Effector memory CD4-positive, alpha-beta T cell (primary cell): Measurements from ENCODE around the gene FABP3.
"Not testable (repeated sequence)": the region's sequence is repeated elsewhere in the genome, so short reads cannot be mapped to it uniquely, and the experiment has no call there.

ENCODE experiments used
- DNase-seq, 3 donors: peaks; one replicate each; pipeline ENCODE4 v3.0.0-alpha.2; 2020
- H3K27ac ChIP-seq: 2 replicates; pipeline ENCODE4 v1.7.0; 2013; ENCODE audit warnings: mild to moderate bottlenecking, low read length, moderate library complexity; ENCODE audit not compliant: insufficient read depth, poor library complexity, severe bottlenecking
- H3K27me3 ChIP-seq: replicated peaks from 2 replicates; pipeline ENCODE4 v1.7.0; 2013; ENCODE audit warnings: mild to moderate bottlenecking, low read length; ENCODE audit not compliant: insufficient read depth, control insufficient read depth, poor library complexity, severe bottlenecking
- H3K36me3 ChIP-seq: 2 replicates; pipeline ENCODE4 v1.7.0; 2013; ENCODE audit warnings: mild to moderate bottlenecking, low read length, moderate library complexity; ENCODE audit not compliant: control insufficient read depth, insufficient read depth
- H3K4me1 ChIP-seq: 2 replicates; pipeline ENCODE4 v1.7.0; 2013; ENCODE audit warnings: low read length, mild to moderate bottlenecking; ENCODE audit not compliant: control insufficient read depth, insufficient read depth, poor library complexity, severe bottlenecking
- H3K4me3 ChIP-seq: 2 replicates; pipeline ENCODE4 v1.7.0; 2013; ENCODE audit warnings: low read length, low read depth, mild to moderate bottlenecking; ENCODE audit not compliant: insufficient read depth, poor library complexity, severe bottlenecking
- H3K9me3 ChIP-seq: 2 replicates; pipeline ENCODE4 v1.7.0; 2013; ENCODE audit warnings: mild to moderate bottlenecking, low read length, moderate library complexity; ENCODE audit not compliant: control insufficient read depth

Gene FABP3

DNA sequence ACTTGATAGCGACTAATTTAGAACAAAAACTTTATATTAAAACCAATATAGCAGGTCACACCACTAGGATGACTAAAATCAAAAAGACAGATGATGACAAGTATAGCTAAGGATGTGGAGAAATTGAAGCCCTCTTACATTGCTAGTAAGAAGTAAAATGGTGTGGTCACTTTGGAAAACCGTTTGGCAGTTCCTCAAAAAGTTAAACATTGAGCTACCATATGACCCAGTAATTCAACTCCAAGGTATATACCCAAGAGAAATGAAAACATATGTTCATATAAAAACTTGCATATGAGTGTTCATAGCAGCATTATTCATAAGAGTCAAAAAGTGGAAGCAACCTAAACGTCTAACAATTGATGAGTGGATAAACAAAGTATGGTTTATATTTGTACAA is 27.1 kb upstream of the FABP3 start:
- Histone ChIP-seq H3K27ac (no peak overlapping the region), H3K27me3 (no peaks in the 10 kb centered on the region), H3K9me3 (no peaks in the 10 kb centered on the region), H3K4me3 (no peak overlapping the region), H3K36me3 (no peaks in the 10 kb centered on the region), H3K4me1 (no peaks in the 10 kb centered on the region)
- no peak for DNase-seq

- Histone ChIP-seq H3K4me1 (peaks cover 3% of the 10 kb centered on the region), H3K27ac (no peak overlapping the region), H3K4me3 (no peak overlapping the region), H3K9me3 (no peaks in the 10 kb centered on the region), H3K27me3 (no peaks in the 10 kb centered on the region), H3K36me3 (no peaks in the 10 kb centered on the region)
- no peak for DNase-seq
Measured at GRCh38 chr1:31398246-31398645, 25.4 kb upstream of the FABP3 start.

GRCh38 chr1:31397360-31398095 is 24.7 kb upstream of the FABP3 start:
- H3K36me3 ChIP-seq = no peaks in the 10 kb centered on the region
- no peak overlapping the region for H3K27ac ChIP-seq
- DNase-seq = no peak
- no peak overlapping the region for H3K4me3 ChIP-seq
- no peaks in the 10 kb centered on the region for H3K27me3 ChIP-seq
- H3K9me3 ChIP-seq = no peaks in the 10 kb centered on the region
- peaks cover 3% of the 10 kb centered on the region for H3K4me1 ChIP-seq

DNA sequence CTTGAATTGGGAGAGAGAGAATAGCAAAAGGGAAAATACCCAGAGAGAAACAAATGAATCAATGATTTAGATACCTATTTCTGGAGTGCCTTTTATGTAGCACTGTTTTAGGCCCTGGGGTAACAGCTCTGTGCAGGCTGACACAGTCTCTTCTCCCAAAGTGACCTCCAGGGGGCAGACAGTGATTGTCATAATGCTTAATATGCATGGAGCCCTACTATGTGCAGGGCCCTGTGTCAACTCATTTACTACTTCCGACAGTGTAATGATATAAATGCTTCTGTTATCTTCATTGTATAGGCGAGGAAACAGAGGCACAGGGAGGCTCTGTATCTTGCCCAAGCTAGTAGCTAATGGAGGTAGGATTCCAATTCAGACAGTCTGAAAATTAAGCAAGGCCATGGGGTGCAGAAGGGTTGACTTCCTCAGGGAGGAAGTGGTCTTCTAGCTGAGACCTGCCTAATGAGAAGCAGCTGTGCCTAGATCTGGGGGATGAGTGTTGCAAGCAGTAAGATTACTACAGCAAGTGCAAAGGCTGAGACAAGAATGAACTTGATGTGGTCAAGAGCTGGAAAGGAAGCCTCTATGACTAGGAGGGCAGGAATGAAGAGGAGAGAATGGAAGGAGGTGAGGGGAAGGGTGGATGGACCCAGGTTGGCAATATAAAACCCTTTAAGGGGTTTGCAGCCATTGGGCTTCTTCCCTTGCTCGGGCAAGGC is 23.9 kb upstream of the FABP3 start:
- Histone ChIP-seq H3K36me3 (no peaks in the 10 kb centered on the region), H3K27ac (no peak overlapping the region), H3K4me3 (no peak overlapping the region), H3K4me1 (peaks cover 3% of the 10 kb centered on the region), H3K9me3 (no peaks in the 10 kb centered on the region), H3K27me3 (no peaks in the 10 kb centered on the region)
- no peak for DNase-seq

GRCh38 chr1:31394584-31395193 is 21.8 kb upstream of the FABP3 start:
- peak overlapping the region; percentile 51 for H3K4me3 ChIP-seq
- peaks cover 3% of the 10 kb centered on the region for H3K4me1 ChIP-seq
- H3K27ac ChIP-seq = no peak overlapping the region
- H3K36me3 ChIP-seq = no peaks in the 10 kb centered on the region
- peak; percentile 31 to 48 (median 39) for DNase-seq
- no peaks in the 10 kb centered on the region for H3K9me3 ChIP-seq
- H3K27me3 ChIP-seq = no peaks in the 10 kb centered on the region

DNA sequence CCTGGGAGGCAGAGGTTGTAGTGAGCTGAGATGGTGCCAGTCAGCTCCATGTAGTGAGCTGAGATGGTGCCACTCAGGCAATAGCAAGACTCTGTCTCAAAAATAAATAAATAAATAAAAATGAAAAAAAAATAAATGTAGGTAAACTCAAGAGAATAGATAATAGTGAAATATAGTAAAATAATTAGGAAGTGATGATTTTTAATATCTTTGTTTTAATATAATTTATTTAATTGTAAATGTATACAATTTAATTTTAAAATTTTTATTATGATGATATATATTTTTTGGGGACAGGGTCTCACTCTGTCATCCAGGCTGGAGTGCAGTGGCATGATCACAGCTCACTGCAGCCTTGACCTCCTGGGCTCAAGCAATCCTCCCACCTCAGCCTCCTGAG is 20.6 kb upstream of the FABP3 start:
- H3K4me3 ChIP-seq = no peak overlapping the region
- no peaks in the 10 kb centered on the region for H3K36me3 ChIP-seq
- no peak for DNase-seq
- H3K4me1 ChIP-seq = peaks cover 3% of the 10 kb centered on the region
- no peaks in the 10 kb centered on the region for H3K9me3 ChIP-seq
- no peaks in the 10 kb centered on the region for H3K27me3 ChIP-seq
- no peak overlapping the region for H3K27ac ChIP-seq

- Histone ChIP-seq H3K27me3 (no peaks in the 10 kb centered on the region), H3K4me3 (no peak overlapping the region), H3K4me1 (peaks cover 3% of the 10 kb centered on the region), H3K27ac (no peak overlapping the region), H3K9me3 (no peaks in the 10 kb centered on the region), H3K36me3 (no peaks in the 10 kb centered on the region)
- DNase-seq = no peak
Measured at GRCh38 chr1:31390071-31390470, 17.2 kb upstream of the FABP3 start.

DNA sequence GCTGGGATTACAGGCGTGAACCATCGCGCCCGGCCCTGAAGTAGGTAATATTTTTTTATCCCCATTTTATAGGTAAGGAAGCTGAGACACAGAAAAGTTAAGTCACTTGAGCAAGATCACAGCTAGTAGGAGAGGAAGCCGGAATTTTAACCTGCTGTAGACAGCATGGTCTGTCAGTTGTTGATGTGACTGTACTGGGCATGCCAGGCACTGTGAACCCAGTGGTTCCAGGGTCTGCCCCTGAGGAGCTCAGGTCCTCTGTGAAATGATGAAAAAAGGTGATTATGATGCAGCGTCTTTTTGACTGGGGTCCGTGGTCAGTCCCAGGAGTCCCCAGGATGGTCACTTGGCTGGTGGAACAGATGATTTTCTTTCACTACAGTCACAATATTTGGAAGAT is 16.7 kb upstream of the FABP3 start:
- Histone ChIP-seq H3K27ac (no peak overlapping the region), H3K9me3 (no peaks in the 10 kb centered on the region), H3K27me3 (no peaks in the 10 kb centered on the region), H3K36me3 (no peaks in the 10 kb centered on the region), H3K4me1 (peaks cover 3% of the 10 kb centered on the region), H3K4me3 (no peak overlapping the region)
- DNase-seq = no peak

DNA sequence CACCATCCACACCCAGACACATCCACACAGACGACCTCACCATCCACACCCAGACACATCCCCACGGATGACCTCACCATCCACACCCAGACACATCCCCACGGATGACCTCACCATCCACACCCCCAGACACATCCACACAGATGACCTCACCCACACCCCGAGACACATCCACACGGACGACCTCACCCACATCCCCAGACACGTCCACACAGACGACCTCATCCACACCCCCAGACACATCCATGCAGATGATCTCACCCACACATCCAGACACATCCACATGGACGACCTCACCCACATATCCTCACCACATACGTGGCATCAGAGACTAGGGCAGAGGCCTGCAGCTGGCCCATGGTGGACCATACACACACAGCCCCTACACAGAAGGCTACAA is 14.7 kb upstream of the FABP3 start:
- Histone ChIP-seq H3K4me3 (no peak overlapping the region), H3K36me3 (no peaks in the 10 kb centered on the region), H3K9me3 (no peaks in the 10 kb centered on the region), H3K27me3 (no peaks in the 10 kb centered on the region), H3K27ac (no peak overlapping the region), H3K4me1 (no peaks in the 10 kb centered on the region)
- no peak for DNase-seq

DNA sequence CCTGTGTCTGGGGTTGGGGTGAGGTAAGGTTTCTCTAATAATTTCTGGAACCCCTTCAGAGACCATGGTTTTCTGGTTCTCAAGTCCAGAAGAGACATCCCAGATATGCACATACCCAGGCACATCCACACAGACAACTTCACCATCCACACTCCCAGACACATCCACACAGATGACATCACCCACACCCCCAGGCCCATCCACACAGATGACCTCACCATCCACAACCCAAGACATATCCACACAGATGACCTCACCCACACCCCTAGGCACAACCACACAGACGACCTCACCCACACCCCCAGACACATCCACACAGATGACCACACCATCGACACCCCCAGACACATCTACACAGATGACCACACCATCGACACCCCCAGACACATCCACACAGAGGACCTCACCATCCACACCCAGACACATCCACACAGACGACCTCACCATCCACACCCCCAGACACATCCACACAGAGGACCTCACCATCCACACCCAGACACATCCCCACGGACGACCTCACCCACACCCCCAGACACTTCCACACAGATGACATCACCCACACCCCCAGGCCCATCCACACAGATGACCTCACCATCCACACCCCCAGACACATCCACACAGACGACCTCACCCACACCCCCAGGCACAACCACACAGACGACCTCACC is 13.8 kb upstream of the FABP3 start:
- not testable (repeated sequence) for H3K27ac ChIP-seq, DNase-seq, H3K36me3 ChIP-seq, H3K4me3 ChIP-seq, H3K4me1 ChIP-seq, H3K9me3 ChIP-seq, H3K27me3 ChIP-seq
